Rectal smooth muscle tissue (tissue), 1 donor: ENCODE results near the gene PKNOX1.
"Not testable (repeated sequence)": the region's sequence is repeated elsewhere in the genome, so short reads cannot be mapped to it uniquely, and the experiment has no call there.

Experiments used
- H3K27ac ChIP-seq: one replicate; pipeline ENCODE4 v1.7.0; 2013; ENCODE audit warnings: low read depth, low read length, inconsistent platforms
- H3K27me3 ChIP-seq: one replicate; pipeline ENCODE4 v1.7.0; 2013; ENCODE audit warnings: low read length; ENCODE audit not compliant: control insufficient read depth, insufficient read depth
- H3K36me3 ChIP-seq: one replicate; pipeline ENCODE4 v1.7.0; 2013; ENCODE audit warnings: low read length; ENCODE audit not compliant: control insufficient read depth, insufficient read depth
- H3K4me1 ChIP-seq: one replicate; pipeline ENCODE4 v1.7.0; 2013; ENCODE audit warnings: low read length; ENCODE audit not compliant: control insufficient read depth, insufficient read depth
- H3K4me3 ChIP-seq: one replicate; pipeline ENCODE4 v1.7.0; 2013; ENCODE audit warnings: low read length
- H3K9ac ChIP-seq: one replicate; pipeline ENCODE4 v1.7.0; 2013; ENCODE audit warnings: low read length

Gene PKNOX1

DNA sequence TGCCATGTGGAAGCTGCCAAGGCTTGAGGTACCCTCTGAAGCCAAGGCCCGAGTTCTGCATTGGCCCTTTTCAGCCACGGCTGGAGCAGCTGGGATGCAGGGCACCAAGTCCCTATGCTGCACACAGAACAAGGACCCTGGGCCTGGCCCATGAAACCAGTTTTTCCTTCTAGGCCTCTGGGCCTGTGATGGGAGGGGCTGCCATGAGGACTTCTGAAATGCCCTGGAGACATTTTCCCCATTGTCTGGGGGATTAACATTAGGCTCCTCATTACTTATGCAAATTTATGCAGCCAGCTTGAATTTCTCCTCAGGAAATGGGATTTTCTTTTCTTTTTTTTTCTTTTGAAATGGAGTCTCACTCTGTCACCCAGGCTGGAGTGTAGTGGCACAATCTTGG, 24.8 kb downstream of the PKNOX1 start:
- not testable (repeated sequence) for H3K27ac ChIP-seq, H3K9ac ChIP-seq

GRCh38 chr21:43000041-43000440, 25.7 kb downstream of the PKNOX1 start:
- peaks cover 10% of the 10 kb centered on the region for H3K4me1 ChIP-seq
- not testable (repeated sequence) for H3K36me3 ChIP-seq, H3K4me3 ChIP-seq, H3K27ac ChIP-seq, H3K27me3 ChIP-seq, H3K9ac ChIP-seq

More for the DNA sequence above, 24.8 kb downstream of the PKNOX1 start:
- H3K4me3 ChIP-seq, H3K27me3 ChIP-seq, H3K36me3 ChIP-seq: not testable (repeated sequence)
- peaks cover 10% of the 10 kb centered on the region for H3K4me1 ChIP-seq

DNA sequence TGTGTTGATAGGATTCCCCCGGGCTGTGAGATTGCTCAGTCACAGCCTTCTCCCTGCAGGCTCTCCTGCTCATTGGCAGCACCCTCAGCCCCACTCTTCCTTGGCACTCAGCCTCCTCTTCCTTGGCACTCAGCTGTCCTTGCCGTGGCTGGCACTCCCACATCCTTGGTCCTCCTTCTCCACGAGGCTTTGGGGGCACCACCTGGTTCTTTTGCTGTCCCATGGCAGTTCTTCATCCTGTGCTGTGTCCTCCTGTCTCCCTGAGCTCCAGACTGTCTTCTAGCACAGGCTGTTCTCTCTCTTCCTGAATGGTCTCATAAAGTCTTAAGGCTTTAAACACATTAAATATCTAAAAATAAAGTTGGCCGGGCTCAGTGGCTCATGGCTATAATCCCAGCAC, 27.0 kb downstream of the PKNOX1 start:
- Histone ChIP-seq H3K4me3 (no peak overlapping the region), H3K9ac (no peak overlapping the region), H3K27me3 (no peaks in the 10 kb centered on the region), H3K4me1 (peaks cover 10% of the 10 kb centered on the region), H3K27ac (peak overlapping the region; percentile 68), H3K36me3 (no peaks in the 10 kb centered on the region)

DNA sequence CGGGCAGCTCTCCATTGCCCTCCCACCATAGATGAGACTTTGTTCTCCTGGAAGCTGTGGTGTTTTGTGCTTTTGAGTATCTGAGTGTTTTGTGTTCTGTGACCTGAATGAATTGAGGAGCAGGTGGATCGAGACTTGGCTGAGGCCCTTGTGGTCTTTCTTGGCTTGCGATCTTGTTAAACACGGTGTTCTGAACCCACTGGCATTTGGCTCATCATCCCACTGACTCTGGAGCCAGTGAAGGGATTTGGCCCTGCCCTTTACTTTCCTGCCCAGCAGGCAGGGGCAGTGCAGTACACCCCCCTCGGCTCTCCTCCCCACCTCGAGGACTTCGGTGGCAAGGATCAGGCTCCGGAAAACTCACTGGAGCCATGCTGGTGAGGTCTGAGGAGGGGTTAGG, 30.6 kb downstream of the PKNOX1 start:
- Histone ChIP-seq H3K27ac (no peak overlapping the region), H3K27me3 (no peaks in the 10 kb centered on the region), H3K9ac (no peak overlapping the region), H3K36me3 (peaks cover 4% of the 10 kb centered on the region), H3K4me1 (peaks cover 8% of the 10 kb centered on the region), H3K4me3 (no peak overlapping the region)

DNA sequence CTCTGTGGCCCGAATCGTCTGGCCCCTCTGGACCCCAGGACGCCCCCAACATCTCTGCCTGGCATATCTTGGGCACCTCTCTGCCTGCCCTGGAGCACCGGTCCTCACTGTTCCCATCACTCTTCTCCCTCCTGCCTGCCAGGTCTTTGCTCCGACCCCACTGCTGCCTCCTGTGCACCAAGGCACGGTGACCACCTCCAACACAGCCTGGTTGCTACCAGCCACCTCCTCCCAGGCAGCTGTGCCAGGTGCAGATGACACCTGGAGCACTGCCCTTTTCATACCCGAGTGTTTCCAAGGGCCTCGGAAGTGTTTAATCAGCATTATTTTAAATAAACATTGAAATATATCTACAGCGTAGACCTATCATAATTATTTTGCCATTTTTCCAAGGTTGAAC, 31.3 kb downstream of the PKNOX1 start:
- H3K27ac ChIP-seq = no peak overlapping the region
- H3K36me3 ChIP-seq = peaks cover 4% of the 10 kb centered on the region
- H3K4me3 ChIP-seq = no peak overlapping the region
- H3K4me1 ChIP-seq = peaks cover 8% of the 10 kb centered on the region
- no peak overlapping the region for H3K9ac ChIP-seq
- no peaks in the 10 kb centered on the region for H3K27me3 ChIP-seq

DNA sequence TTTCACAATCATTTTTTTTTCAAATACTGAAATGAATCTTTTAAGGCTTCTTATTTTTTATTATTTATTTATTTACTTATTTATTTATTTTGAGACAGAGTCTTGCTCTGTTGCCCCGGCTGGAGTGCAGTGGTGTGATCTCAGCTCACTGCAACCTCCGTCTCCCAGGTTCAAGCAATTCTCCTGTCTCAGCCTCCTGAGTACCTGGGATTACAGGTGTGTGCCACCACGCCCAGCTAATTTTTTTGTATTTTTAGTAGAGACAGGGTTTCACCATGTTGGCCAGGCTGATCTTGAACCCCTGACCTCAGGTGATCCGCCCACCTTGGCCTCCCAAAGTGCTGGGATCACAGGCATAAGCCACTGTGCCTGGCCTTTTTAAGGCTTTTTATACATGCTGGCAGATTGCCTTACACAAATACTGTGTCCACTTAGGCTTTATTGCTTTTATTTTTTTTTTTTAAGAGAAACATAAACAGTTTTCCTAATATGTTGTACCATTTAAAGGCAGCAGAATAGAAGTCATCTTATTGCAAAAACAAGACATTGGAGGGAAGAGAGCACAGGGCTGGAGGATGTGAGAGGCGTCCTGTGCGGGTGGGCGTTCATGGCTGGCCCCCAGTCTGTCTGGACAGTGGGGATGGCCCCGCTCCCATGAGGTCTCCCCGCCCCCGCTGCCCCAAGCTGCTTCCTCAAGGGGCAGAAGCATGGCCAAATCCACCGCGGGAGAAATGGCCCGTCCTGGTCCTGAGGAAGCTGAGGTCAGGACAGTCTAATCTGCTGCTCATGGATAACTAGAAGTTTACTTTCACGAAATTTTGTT, 31.9 kb downstream of the PKNOX1 start:
- not testable (repeated sequence) for H3K4me1 ChIP-seq, H3K27ac ChIP-seq, H3K27me3 ChIP-seq, H3K4me3 ChIP-seq, H3K9ac ChIP-seq, H3K36me3 ChIP-seq

GRCh38 chr21:43006874-43007208, 32.5 kb downstream of the PKNOX1 start:
- H3K27ac ChIP-seq = no peak overlapping the region
- H3K9ac ChIP-seq = no peak overlapping the region
- H3K36me3 ChIP-seq = peaks cover 10% of the 10 kb centered on the region
- H3K4me1 ChIP-seq = no peaks in the 10 kb centered on the region
- H3K27me3 ChIP-seq = no peaks in the 10 kb centered on the region
- H3K4me3 ChIP-seq = no peak overlapping the region

- H3K4me3 ChIP-seq = no peak overlapping the region
- H3K27ac ChIP-seq = no peak overlapping the region
- H3K9ac ChIP-seq = no peak overlapping the region
- H3K27me3 ChIP-seq = no peaks in the 10 kb centered on the region
- H3K4me1 ChIP-seq = no peaks in the 10 kb centered on the region
- H3K36me3 ChIP-seq = peaks cover 19% of the 10 kb centered on the region
These were observed 38.2 kb downstream of the PKNOX1 start for GRCh38 chr21:43012596-43012995.

- Histone ChIP-seq H3K36me3 (peaks cover 23% of the 10 kb centered on the region), H3K27ac (no peak overlapping the region), H3K27me3 (no peaks in the 10 kb centered on the region), H3K9ac (no peak overlapping the region), H3K4me1 (no peaks in the 10 kb centered on the region), H3K4me3 (no peak overlapping the region)
These were observed 41.7 kb downstream of the PKNOX1 start for GRCh38 chr21:43015906-43016540.

DNA sequence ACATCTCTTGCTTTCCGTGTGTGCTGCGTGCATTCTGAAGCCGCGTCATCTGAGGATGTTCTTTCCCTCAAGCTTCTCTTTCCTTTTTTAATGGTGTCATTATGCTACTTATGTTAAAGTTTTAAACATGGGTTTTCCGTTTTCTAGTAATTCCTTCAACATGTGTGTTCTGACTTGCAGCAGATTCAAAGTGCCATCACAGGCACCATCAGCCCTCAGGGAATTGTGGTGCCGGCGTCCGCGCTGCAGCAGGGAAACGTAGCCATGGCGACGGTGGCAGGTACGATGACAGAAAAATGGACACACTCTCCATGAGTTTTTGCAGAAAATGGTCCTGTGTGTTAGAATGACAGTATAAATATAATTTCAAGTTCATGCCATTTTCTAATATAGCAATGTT, 42.4 kb downstream of the PKNOX1 start:
- Histone ChIP-seq H3K27me3 (no peaks in the 10 kb centered on the region), H3K4me1 (no peaks in the 10 kb centered on the region), H3K36me3 (peaks cover 25% of the 10 kb centered on the region), H3K9ac (no peak overlapping the region), H3K4me3 (no peak overlapping the region), H3K27ac (no peak overlapping the region)

GRCh38 chr21:43018519-43018918, 44.2 kb downstream of the PKNOX1 start:
- no peak overlapping the region for H3K4me3 ChIP-seq
- H3K36me3 ChIP-seq = peaks cover 23% of the 10 kb centered on the region
- no peak overlapping the region for H3K27ac ChIP-seq
- no peak overlapping the region for H3K9ac ChIP-seq
- H3K27me3 ChIP-seq = no peaks in the 10 kb centered on the region
- H3K4me1 ChIP-seq = no peaks in the 10 kb centered on the region

DNA sequence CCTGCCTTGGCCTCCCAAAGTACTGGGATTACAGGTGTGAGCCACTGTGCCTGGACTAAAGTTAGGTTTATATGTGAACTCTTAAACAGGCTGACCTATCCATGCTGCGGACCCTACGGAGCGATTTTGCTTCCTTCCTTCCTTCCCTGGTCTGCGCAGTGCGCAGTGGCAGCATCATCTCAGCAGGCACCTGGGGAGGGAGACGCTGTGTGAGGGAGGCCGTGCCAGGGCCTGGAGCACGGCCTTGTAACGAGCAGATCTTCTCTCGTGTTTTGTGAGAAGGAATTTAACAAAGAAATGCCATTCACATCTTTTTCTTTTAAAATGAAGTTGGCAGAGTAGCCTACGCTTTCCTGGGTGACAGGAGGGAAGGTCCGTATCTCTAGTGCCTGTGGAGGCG, 45.8 kb downstream of the PKNOX1 start:
- Histone ChIP-seq H3K4me1 (no peaks in the 10 kb centered on the region), H3K27me3 (no peaks in the 10 kb centered on the region), H3K9ac (no peak overlapping the region), H3K27ac (no peak overlapping the region), H3K36me3 (peaks cover 25% of the 10 kb centered on the region), H3K4me3 (no peak overlapping the region)

- H3K27ac ChIP-seq = no peak overlapping the region
- H3K4me3 ChIP-seq = no peak overlapping the region
- peaks cover 27% of the 10 kb centered on the region for H3K36me3 ChIP-seq
- no peaks in the 10 kb centered on the region for H3K27me3 ChIP-seq
- no peaks in the 10 kb centered on the region for H3K4me1 ChIP-seq
- H3K9ac ChIP-seq = no peak overlapping the region
These were observed 46.4 kb downstream of the PKNOX1 start for GRCh38 chr21:43020771-43021170.
